Omental fat pad (tissue), 4 donors: ENCODE results near the gene TBC1D5. TPM values are rescaled to one million over a fixed set of nuclear protein-coding genes. Genes with fewer than 3 reads are reported as not detected.

Experiments
- ATAC-seq: fragments of 150-250 bp; one replicate; pipeline ENCODE4 v1.9.1; 2016; ENCODE audit warnings: mild to moderate bottlenecking, moderate library complexity; ENCODE audit not compliant: low FRiP score
- DNase-seq: peaks from one replicate; pipeline ENCODE4 v3.0.0-alpha.2; 2019; ENCODE audit warnings: low spot score
- total RNA-seq, 4 donors: library from RNA; depleted of rRNA; stranded (reverse); fragments of >200 nt; gene quantifications; one replicate each; pipeline ENCODE4 v1.1.0, GENCODE V29; 2016
- TF ChIP-seq, protein P1 (sequence below), 3 donors: fragments of 450-650 bp; IDR thresholded peaks; one replicate each; pipeline ENCODE4 v1.5.1; 2016 to 2017; ENCODE audit warnings: antibody characterized with exemption in 3 of 3, mild to moderate bottlenecking in 3 of 3, moderate library complexity in 2 of 3

TBC1D5 gene
- total RNA-seq, 4 donors from 2014 or later: 56.8 to 92.5 (median 74.8) TPM

DNA sequence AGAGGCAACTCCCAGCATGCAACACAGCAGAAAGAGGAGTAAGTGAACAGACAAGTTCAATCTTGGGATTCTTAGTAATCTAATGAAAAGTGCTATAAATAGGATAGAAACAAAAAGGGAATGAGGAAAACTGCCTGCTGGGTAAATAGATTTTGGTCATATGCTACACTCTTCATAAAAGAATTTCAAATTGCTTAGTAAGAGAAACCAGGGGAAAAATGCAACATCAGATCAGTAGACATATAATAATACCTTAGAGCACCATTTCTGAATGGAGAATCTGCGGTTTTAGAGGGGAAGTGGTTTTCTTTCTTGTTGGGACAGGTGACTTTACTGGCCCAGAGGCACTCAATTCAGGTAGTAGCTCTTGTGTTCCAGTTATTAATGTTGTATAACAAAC, 13.4 kb upstream of the TBC1D5 start:
- DNase-seq: no peak
- no peak for ATAC-seq
- TF ChIP-seq, protein P1, sequence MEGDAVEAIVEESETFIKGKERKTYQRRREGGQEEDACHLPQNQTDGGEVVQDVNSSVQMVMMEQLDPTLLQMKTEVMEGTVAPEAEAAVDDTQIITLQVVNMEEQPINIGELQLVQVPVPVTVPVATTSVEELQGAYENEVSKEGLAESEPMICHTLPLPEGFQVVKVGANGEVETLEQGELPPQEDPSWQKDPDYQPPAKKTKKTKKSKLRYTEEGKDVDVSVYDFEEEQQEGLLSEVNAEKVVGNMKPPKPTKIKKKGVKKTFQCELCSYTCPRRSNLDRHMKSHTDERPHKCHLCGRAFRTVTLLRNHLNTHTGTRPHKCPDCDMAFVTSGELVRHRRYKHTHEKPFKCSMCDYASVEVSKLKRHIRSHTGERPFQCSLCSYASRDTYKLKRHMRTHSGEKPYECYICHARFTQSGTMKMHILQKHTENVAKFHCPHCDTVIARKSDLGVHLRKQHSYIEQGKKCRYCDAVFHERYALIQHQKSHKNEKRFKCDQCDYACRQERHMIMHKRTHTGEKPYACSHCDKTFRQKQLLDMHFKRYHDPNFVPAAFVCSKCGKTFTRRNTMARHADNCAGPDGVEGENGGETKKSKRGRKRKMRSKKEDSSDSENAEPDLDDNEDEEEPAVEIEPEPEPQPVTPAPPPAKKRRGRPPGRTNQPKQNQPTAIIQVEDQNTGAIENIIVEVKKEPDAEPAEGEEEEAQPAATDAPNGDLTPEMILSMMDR (IDR thresholded peaks at IDR 0.05): no peak

DNA sequence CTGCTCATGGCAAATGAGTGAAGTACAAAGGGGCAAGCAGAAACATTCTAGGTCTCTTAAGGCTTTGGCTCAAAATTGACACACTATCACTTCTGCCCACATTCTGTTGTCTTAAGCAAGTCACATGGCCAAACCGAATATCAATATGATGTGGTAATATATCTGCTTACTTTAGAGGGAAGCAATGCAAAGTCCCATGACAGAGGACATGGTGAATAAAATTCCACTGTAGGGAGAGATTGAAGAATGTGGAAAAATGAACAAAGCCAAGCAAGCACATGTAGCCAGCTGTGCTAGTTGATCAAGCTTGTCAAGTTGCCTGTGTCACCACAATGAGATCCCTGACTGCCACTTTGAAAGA, 11.2 kb upstream of the TBC1D5 start:
- TF ChIP-seq, protein P1 (IDR thresholded peaks at IDR 0.05): no peak
- no peak for DNase-seq
- no peak for ATAC-seq

DNA sequence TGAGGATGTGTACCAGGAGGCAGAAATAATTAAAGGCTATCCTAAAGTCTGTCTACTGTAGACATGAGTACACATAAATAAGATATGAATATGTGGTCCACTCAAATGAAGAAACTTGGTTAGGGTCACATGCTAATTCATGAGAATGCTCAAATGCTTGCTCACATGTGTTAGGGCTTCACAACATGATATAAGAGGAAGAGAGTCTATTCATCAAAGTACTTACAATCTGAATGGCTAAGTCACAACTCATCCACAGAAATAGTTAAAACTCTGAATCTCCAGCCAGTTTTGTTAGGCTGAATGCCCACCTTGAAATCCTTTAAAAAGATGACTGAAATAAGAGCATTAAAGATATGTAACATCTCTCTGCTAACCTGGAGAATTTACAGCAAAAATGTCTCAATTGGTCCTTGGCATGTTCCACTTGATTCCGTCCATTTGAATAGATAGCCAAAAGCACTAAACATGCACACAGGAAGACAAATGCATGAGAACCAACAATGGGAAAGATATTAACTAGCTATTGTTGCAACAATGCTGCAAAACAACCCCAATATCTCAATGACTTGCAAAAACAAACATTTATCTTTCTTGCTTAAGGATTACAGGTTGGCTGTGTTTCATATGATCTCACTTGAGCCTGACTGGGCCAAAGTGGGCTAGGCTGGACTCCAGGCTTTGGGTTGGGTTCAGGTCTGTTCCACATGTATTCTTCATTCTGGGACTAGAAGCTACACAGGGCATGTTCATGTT, 10.6 kb upstream of the TBC1D5 start:
- ATAC-seq (no peak), DNase-seq (no peak)
- TF ChIP-seq, protein P1 (IDR thresholded peaks at IDR 0.05): no peak

DNA sequence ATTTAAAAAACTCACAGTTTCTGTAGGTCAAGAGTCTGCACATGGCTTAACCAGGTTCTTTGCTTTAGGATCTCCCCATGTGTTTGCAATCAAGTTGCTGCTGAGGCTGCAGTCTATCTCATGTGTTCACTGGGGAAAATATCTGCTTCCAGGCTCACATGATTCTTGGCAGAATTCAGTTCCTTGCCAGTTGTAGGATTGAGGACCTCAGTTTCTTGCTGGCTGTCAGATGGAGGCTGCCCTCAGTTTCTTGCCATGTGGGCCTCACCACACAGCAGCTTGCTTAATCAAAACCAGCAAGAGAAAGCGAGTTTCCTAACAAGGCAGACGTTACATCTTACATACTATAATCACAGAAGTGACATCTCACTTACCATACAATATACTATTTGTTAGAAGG, 10.0 kb upstream of the TBC1D5 start:
- DNase-seq (no peak), ATAC-seq (no peak)
- TF ChIP-seq, protein P1 (IDR thresholded peaks at IDR 0.05): no peak

DNA sequence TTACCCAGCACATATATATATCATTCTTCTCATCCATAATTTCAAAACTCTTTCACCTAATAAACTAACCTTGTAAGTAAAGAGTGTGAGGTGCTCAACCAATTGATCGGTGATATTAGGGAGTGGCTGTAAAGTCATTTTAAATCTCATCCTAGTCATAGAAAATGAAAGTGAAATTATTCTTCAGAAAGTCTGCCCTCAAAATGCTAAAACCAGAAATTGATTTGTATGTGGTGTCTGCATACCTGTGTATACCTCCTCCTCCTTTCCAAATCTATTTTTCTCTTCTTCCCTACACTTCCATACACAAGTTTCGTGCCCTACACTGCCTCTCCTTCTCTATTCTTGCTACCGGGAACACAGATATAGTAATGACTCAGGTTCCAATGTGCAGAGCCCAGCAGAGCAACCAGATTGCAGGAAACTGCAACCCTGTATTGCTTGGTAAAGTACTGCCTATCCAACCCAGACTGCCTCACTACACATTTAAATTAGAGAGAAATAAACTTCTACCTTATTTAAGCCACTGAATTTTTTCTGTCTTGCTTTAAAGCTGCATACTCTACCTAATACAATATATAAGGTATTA, 7.4 kb upstream of the TBC1D5 start:
- ATAC-seq (peak; percentile 69), DNase-seq (no peak)
- TF ChIP-seq, protein P1 (IDR thresholded peaks at IDR 0.05): no peak

DNA sequence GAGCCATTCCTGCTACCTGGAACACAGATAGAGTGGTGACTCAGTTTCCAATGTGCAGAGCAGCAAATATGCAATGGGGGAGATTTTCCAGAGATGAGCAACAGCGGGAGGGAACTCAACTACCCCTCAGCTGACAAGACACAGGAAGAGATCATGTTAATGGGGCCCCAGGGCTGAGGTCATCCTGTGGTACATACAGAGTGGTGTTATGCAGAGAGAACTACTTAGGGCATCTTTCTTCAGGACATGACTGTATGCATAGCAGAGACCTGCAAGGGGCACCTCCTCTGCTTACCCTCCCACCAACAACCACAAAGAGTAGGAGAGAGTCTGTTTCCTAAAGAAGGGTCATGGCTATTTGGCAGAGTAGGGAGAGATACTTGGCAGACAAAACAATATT, 6.8 kb upstream of the TBC1D5 start:
- ATAC-seq: peak; percentile 68
- no peak for DNase-seq
- TF ChIP-seq, protein P1 (IDR thresholded peaks at IDR 0.05): no peak

DNA sequence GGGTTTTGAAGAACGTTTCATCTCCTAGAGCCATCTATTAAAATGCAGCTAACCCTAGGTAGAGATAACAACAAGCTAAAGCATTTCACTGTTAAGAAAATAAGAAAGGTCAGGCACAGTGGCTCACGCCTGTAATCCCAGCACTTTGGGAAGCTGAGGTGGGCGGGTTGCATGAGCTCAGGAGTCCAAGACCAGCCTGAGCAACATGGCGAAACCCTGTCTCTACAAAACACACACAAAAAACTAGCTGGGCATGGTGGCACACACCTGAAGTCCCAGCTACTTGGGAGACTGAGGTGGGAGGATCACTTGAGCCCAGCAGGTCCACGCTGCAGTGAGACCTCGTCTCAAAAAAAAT, 5.4 kb upstream of the TBC1D5 start:
- DNase-seq: no peak
- no peak for ATAC-seq
- TF ChIP-seq, protein P1 (IDR thresholded peaks at IDR 0.05): no peak
